Erythroblast (primary cell): Measurements from ENCODE around the gene MS4A15.

Experiments used
- GATA1 ChIP-seq: IDR thresholded peaks from 2 replicates; pipeline ENCODE4 v1.6.1; 2011; ENCODE audit warnings: low read depth, mild to moderate bottlenecking, control low read depth, low read length, moderate library complexity
- POLR2A ChIP-seq: IDR thresholded peaks from 2 replicates; pipeline ENCODE4 v1.6.1; 2011; ENCODE audit warnings: mild to moderate bottlenecking, low read length

- TF ChIP-seq POLR2A (no peak), GATA1 (no peak)
Measured at GRCh38 chr11:60788401-60789125, 31.9 kb downstream of the MS4A15 start.
